RWPE2 (cell line): ENCODE results near the gene IQUB.

Experiments
- ATAC-seq: fragments of 200-7000 bp; cut with Tn5 transposase; 3 replicates; pipeline ENCODE4 v1.9.1; 2021; ENCODE audit warnings: low read depth
- DNase-seq: peaks from one replicate; pipeline ENCODE4 v3.0.0-alpha.2; 2020; ENCODE audit warnings: low spot score
- H3K27ac ChIP-seq: fragments of 450-650 bp; 2 replicates; pipeline ENCODE4 v1.5.1; 2017; ENCODE audit warnings: mild to moderate bottlenecking; ENCODE audit not compliant: poor library complexity, severe bottlenecking
- H3K27me3 ChIP-seq: fragments of 250-450 bp; sonication (Bioruptor Pico); 2 replicates; pipeline ENCODE4 v1.5.1; 2021; ENCODE audit warnings: mild to moderate bottlenecking, moderate library complexity; ENCODE audit not compliant: insufficient read depth, poor library complexity, severe bottlenecking
- H3K36me3 ChIP-seq: fragments of 250-450 bp; sonication (Bioruptor Pico); 2 replicates; pipeline ENCODE4 v1.5.1; 2020; ENCODE audit warnings: low read depth, mild to moderate bottlenecking, moderate library complexity
- H3K4me1 ChIP-seq: fragments of 250-450 bp; sonication (Bioruptor Pico); 2 replicates; pipeline ENCODE4 v1.5.1; 2021; ENCODE audit warnings: mild to moderate bottlenecking, moderate library complexity; ENCODE audit not compliant: insufficient read depth, poor library complexity, severe bottlenecking
- H3K4me3 ChIP-seq: fragments of 250-450 bp; sonication (Bioruptor Pico); 2 replicates; pipeline ENCODE4 v1.5.1; 2021; ENCODE audit warnings: mild to moderate bottlenecking, moderate library complexity; ENCODE audit not compliant: severe bottlenecking
- H3K9me3 ChIP-seq: fragments of 250-450 bp; sonication (Bioruptor Pico); 2 replicates; pipeline ENCODE4 v1.5.1; 2021; ENCODE audit warnings: mild to moderate bottlenecking, moderate library complexity; ENCODE audit not compliant: severe bottlenecking
- CTCF ChIP-seq: fragments of 450-650 bp; IDR thresholded peaks from one replicate; pipeline ENCODE4 v1.5.1; 2017; ENCODE audit warnings: mild to moderate bottlenecking, moderate library complexity; ENCODE audit not compliant: poor library complexity, severe bottlenecking

Gene IQUB

GRCh38 chr7:123500878-123501489 lies 33.4 kb downstream of the IQUB start:
- H3K36me3 ChIP-seq = no peaks in the 10 kb centered on the region
- H3K9me3 ChIP-seq = no peaks in the 10 kb centered on the region
- no peak overlapping the region for H3K27ac ChIP-seq
- no peaks in the 10 kb centered on the region for H3K27me3 ChIP-seq
- no peak for TF ChIP-seq CTCF
- no peak for DNase-seq
- no peak for ATAC-seq
- H3K4me3 ChIP-seq = no peak overlapping the region
- H3K4me1 ChIP-seq = no peaks in the 10 kb centered on the region

- Histone ChIP-seq H3K27ac (no peak overlapping the region), H3K9me3 (no peaks in the 10 kb centered on the region), H3K27me3 (no peaks in the 10 kb centered on the region), H3K36me3 (no peaks in the 10 kb centered on the region), H3K4me3 (no peak overlapping the region), H3K4me1 (no peaks in the 10 kb centered on the region)
- DNase-seq = no peak
- ATAC-seq = no peak
- no peak for TF ChIP-seq CTCF
These were observed 35.0 kb downstream of the IQUB start for GRCh38 chr7:123499211-123499970.

GRCh38 chr7:123498601-123499000 lies 35.8 kb downstream of the IQUB start:
- no peak for TF ChIP-seq CTCF
- Histone ChIP-seq H3K4me3 (no peak overlapping the region), H3K27ac (no peak overlapping the region), H3K27me3 (no peaks in the 10 kb centered on the region), H3K4me1 (peaks cover 3% of the 10 kb centered on the region), H3K9me3 (no peaks in the 10 kb centered on the region), H3K36me3 (no peaks in the 10 kb centered on the region)
- ATAC-seq = no peak
- DNase-seq = no peak

DNA sequence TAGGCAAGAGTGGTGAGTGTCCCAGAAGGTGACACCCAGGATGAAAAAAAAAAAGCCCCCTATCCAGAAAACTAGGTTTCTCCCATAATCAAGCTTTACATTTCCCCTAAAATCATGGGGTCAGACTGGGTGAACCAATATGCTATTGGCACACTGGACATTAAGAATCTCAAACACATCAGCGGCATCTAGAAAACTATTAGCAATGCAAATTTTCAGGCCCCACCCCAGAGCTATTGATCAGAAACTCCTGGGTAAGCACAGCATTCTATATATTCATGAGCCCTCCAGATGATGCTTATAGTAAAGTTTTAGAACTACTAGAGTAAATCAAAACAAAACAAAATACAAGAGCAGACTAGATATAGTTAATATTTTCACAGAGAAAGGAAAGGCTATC lies 36.4 kb downstream of the IQUB start:
- Histone ChIP-seq H3K27me3 (no peaks in the 10 kb centered on the region), H3K27ac (no peak overlapping the region), H3K36me3 (no peaks in the 10 kb centered on the region), H3K4me3 (no peak overlapping the region), H3K4me1 (peaks cover 3% of the 10 kb centered on the region), H3K9me3 (no peaks in the 10 kb centered on the region)
- TF ChIP-seq CTCF = no peak
- no peak for ATAC-seq
- no peak for DNase-seq
